Esophagus muscularis mucosa (tissue), 4 donors: ENCODE results near the gene SUFU. TPM values are rescaled to one million over a fixed set of nuclear protein-coding genes. Genes with fewer than 3 reads are reported as not detected.

Experiments
- DNase-seq: peaks from one replicate; pipeline ENCODE4 v3.0.0-alpha.2; 2017; ENCODE audit errors: extremely low spot score
- H3K27ac ChIP-seq, 4 donors: fragments of 200-600 bp; sonication (generic); replicated peaks in 1 of 4; 1 replicate in 3 of 4; 2 replicates in 1 of 4; pipeline ENCODE4 v1.5.1; 2016 to 2019; ENCODE audit warnings: mild to moderate bottlenecking in 1 of 4
- H3K27me3 ChIP-seq, 4 donors: fragments of 200-600 bp; sonication (generic); one replicate each; pipeline versions ENCODE4 v1.5.1 to v1.6.0; 2016 to 2019
- H3K36me3 ChIP-seq, 4 donors: fragments of 200-600 bp; sonication (generic); one replicate each; pipeline ENCODE4 v1.5.1; 2016 to 2019
- H3K4me1 ChIP-seq, 4 donors: fragments of 200-600 bp; sonication (generic); one replicate each; pipeline ENCODE4 v1.5.1; 2016 to 2019
- H3K4me3 ChIP-seq, 4 donors: fragments of 200-600 bp; sonication (generic); 1 replicate in 2 of 4; 2 replicates in 2 of 4; pipeline ENCODE4 v1.5.1; 2016 to 2019; ENCODE audit warnings: mild to moderate bottlenecking in 4 of 4, moderate library complexity in 1 of 4
- H3K9me3 ChIP-seq, 4 donors: fragments of 200-600 bp; sonication (generic); 1 replicate in 3 of 4; 2 replicates in 1 of 4; pipeline ENCODE4 v1.5.1; 2016 to 2019
- EP300 ChIP-seq: sonication (generic); formaldehyde crosslinking; IDR thresholded peaks from one replicate; pipeline ENCODE4 v1.6.1; 2017; ENCODE audit warnings: antibody characterized with exemption
- POLR2A ChIP-seq: fragments of 450-650 bp; IDR thresholded peaks from one replicate; pipeline ENCODE4 v1.6.1; 2017; ENCODE audit warnings: antibody characterized with exemption, moderate library complexity, mild to moderate bottlenecking, low read depth
- POLR2AphosphoS5 ChIP-seq, 2 donors: sonication (generic); formaldehyde crosslinking; IDR thresholded peaks; one replicate each; pipeline ENCODE4 v1.6.1; 2017; ENCODE audit warnings: antibody characterized with exemption in 2 of 2
- WGBS: methylation state at CpG from one replicate; pipeline ENCODE4 v1.1.5; 2018; 5-methylcytosine and 5-hydroxymethylcytosine counted together
- intact Hi-C: fragments of 100-400 bp; cut with DNase I; formaldehyde crosslinking; loops from one replicate; pipeline ENCODE4 v1.15.1; 2023
- total RNA-seq, 4 donors: library from RNA; depleted of rRNA; stranded (reverse); fragments of >200 nt; gene quantifications; one replicate each; pipeline versions ENCODE4 v1.1.0 to v1.2.1, GENCODE V29; 2016
- TF ChIP-seq, protein P1 (sequence below), 3 experiments: fragments of 200-600 bp in 2 of 3; fragments of 450-650 bp in 1 of 3; sonication (generic) in 2 of 3; IDR thresholded peaks; one replicate each; pipeline ENCODE4 v1.5.1; 2017 to 2019; ENCODE audit warnings: antibody characterized with exemption in 3 of 3, mild to moderate bottlenecking in 2 of 3, moderate library complexity in 1 of 3

The SUFU gene
- total RNA-seq, 4 donors from 2014 or later, result 5.0 to 11.7 (median 10.1) TPM

GRCh38 chr10:102642736-102643335, 139.1 kb downstream of the SUFU start:
- DNase-seq, result peak; percentile 95
- intact Hi-C loops, result loop anchor here (5.0 kb wide), 1 partner anchor 141 kb away; the partner anchor contains the start of genes ACTR1A and SUFU
- H3K27me3 ChIP-seq, result no peaks in the 10 kb centered on the region
- WGBS, result 1% methylated on average over 37 of the region's 45 CpGs
- TF ChIP-seq, protein P1, sequence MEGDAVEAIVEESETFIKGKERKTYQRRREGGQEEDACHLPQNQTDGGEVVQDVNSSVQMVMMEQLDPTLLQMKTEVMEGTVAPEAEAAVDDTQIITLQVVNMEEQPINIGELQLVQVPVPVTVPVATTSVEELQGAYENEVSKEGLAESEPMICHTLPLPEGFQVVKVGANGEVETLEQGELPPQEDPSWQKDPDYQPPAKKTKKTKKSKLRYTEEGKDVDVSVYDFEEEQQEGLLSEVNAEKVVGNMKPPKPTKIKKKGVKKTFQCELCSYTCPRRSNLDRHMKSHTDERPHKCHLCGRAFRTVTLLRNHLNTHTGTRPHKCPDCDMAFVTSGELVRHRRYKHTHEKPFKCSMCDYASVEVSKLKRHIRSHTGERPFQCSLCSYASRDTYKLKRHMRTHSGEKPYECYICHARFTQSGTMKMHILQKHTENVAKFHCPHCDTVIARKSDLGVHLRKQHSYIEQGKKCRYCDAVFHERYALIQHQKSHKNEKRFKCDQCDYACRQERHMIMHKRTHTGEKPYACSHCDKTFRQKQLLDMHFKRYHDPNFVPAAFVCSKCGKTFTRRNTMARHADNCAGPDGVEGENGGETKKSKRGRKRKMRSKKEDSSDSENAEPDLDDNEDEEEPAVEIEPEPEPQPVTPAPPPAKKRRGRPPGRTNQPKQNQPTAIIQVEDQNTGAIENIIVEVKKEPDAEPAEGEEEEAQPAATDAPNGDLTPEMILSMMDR (IDR thresholded peaks at IDR 0.05), result no peak
- peak; percentile 73 for TF ChIP-seq POLR2A
- peak; percentile 51 to 79 for TF ChIP-seq POLR2AphosphoS5 (IDR thresholded peaks at IDR 0.05)
- peaks cover 0 to 1% (median under 1%) of the 10 kb centered on the region in 4 donors for H3K36me3 ChIP-seq
- no peaks in the 10 kb centered on the region for H3K9me3 ChIP-seq
- peak overlapping the region; percentile 99 to 100 (median 100) for H3K27ac ChIP-seq
- H3K4me3 ChIP-seq, result peak overlapping the region; percentile 76 to 97 (median 88)
- H3K4me1 ChIP-seq, result peaks cover 17 to 34% (median 29%) of the 10 kb centered on the region in 4 donors

DNA sequence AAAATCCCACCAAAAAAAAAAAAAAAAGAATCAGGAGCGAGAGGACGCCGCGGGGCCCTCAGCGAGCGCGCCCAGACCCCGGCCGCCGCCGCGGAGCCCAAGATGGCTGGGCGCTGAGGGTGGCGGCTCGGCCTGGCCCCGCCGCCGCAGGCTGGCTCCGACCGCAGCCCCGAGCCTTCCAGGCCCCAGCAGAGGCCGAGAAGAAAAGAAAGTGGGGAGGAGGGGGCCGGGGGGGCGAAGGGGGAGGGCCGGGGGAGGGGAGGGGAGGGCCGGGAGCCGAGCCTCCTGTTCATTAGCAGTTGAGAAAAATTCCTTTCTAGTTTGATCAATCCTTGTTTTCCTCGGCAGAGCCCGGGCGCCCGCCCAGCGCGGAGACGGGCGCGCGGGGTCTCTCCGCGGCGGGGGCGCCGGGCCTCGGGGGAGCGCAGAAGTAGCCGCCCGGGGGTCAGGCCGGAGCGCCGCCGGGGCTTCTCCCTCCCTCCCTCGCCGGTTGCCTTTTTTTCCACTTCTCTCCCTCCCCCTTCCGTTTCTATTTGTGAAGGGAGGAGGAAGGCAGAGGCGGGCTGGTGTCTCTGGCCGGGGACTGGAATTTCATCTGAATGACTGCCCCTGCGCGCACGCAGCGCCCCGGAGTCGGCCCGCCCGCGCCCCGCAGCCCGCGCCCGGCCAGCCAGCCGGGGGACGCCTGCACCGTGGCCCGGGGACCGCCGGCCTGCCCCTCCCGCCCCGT, 139.7 kb downstream of the SUFU start:
- intact Hi-C loops, result loop anchor here (5.0 kb wide), 1 partner anchor 141 kb away; the partner anchor contains the start of genes ACTR1A and SUFU
- H3K9me3 ChIP-seq, result no peaks in the 10 kb centered on the region
- WGBS, result under 1% methylated on average over 54 of the region's 76 CpGs
- peak overlapping the region; percentile 99 to 100 (median 100) for H3K27ac ChIP-seq
- peaks cover 0 to 8% (median 4%) of the 10 kb centered on the region in 4 donors for H3K36me3 ChIP-seq
- no peak for DNase-seq
- no peaks in the 10 kb centered on the region for H3K27me3 ChIP-seq
- TF ChIP-seq POLR2AphosphoS5 (IDR thresholded peaks at IDR 0.05), result peak; percentile 3 to 61
- peak; percentile 40 for TF ChIP-seq POLR2A
- TF ChIP-seq, protein P1 (IDR thresholded peaks at IDR 0.05), result no peak
- H3K4me3 ChIP-seq, result peak overlapping the region; percentile 76 to 97 (median 88)
- H3K4me1 ChIP-seq, result peaks cover 24 to 40% (median 35%) of the 10 kb centered on the region in 4 donors

DNA sequence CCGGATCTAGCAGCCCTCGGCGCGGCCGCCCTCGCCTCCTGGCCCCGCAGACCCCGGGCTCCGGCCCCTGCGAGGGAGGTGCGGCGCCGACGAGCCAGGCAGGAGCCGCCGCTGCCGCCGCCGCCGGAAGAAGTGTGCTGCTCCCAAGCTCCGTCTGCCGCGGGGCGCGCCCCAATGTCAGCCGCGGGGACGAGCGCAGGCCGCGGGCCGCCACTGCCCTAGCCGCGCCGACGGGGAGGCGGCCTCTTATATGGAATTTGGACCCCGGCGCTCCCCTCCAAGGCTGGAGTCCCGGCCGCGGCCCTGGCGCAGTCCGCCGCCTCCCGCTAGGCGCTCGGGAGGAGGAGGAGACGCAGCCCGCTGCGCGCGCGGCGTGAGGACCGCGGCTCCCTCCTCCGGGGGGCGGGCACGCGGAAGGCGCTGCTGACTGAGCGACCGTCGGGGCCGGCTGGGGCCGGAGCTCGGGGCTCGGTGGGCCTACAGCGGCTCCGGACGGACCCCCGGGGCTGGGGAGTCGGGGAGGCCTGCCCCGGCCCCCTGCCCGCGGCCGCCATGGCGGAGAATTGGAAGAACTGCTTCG, 140.4 kb downstream of the SUFU start, which contains the start of gene TRIM8:
Gene TRIM8 (plus strand): TSS at position 414 of the 580 bp plus-strand sequence. CDS start 139 bp downstream, at position 553.
- peak within 1 kb of the TSS; percentile 99 to 100 (median 100) for H3K27ac ChIP-seq
- no peak for DNase-seq
- WGBS, result no CpG with 5 or more reads among the region's 80 CpGs
- peaks cover 0 to 12% (median 5%) of the 10 kb centered on the region in 4 donors for H3K36me3 ChIP-seq
- H3K4me1 ChIP-seq, result peaks cover 30 to 47% (median 42%) of the 10 kb centered on the region in 4 donors
- no peaks in the 10 kb centered on the region for H3K9me3 ChIP-seq
- H3K4me3 ChIP-seq, result peak within 1 kb of the TSS; percentile 76 to 97 (median 88)
- no peaks in the 10 kb centered on the region for H3K27me3 ChIP-seq
- TF ChIP-seq POLR2AphosphoS5 (IDR thresholded peaks at IDR 0.05) (no peak), POLR2A (peak; percentile 35), EP300 (no peak)
- TF ChIP-seq, protein P1 (IDR thresholded peaks at IDR 0.05), result peak in 1 of 3 experiments; percentile 3
- intact Hi-C loops, result loop anchor here (5.0 kb wide), 1 partner anchor 142 kb away; the partner anchor contains the start of genes ACTR1A and SUFU

DNA sequence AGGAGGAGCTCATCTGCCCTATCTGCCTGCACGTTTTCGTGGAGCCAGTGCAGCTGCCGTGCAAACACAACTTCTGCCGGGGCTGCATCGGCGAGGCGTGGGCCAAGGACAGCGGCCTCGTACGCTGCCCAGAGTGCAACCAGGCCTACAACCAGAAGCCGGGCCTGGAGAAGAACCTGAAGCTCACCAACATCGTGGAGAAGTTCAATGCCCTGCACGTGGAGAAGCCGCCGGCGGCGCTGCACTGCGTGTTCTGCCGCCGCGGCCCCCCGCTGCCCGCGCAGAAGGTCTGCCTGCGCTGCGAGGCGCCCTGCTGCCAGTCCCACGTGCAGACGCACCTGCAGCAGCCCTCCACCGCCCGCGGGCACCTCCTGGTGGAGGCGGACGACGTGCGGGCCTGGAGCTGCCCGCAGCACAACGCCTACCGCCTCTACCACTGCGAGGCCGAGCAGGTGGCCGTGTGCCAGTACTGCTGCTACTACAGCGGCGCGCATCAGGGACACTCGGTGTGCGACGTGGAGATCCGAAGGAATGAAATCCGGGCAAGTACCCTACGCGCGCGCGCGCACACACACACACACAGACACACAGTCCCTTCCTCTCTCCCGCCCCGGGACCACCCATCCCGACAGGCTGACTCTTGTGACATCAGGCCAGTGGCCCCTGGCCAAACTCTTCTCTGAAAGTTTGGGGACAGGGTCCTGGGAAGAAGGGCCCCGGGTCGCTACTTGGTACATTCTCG, 141.0 kb downstream of the SUFU start:
- Histone ChIP-seq H3K4me3 (peak overlapping the region; percentile 76 to 97 (median 88)), H3K9me3 (no peaks in the 10 kb centered on the region), H3K27ac (peak overlapping the region; percentile 99 to 100 (median 100)), H3K36me3 (peaks cover 0 to 12% (median 5%) of the 10 kb centered on the region in 4 donors), H3K27me3 (no peaks in the 10 kb centered on the region), H3K4me1 (peaks cover 37 to 53% (median 49%) of the 10 kb centered on the region in 4 donors)
- no peak for TF ChIP-seq POLR2A
- TF ChIP-seq, protein P1 (IDR thresholded peaks at IDR 0.05), result peak; percentile 52 to 66 (median 62)
- peak; percentile 59 to 66 for TF ChIP-seq POLR2AphosphoS5 (IDR thresholded peaks at IDR 0.05)
- intact Hi-C loops, result loop anchor here (5.0 kb wide), 2 partner anchors 67 to 143 kb away; partner anchors contain the start of genes ACTR1A, ARL3, SFXN2 and SUFU
- no peak for DNase-seq
- WGBS, result 0% methylated on average over 4 of the region's 62 CpGs
